KMS-11 (cell line): ENCODE results near the gene CTRB1.

Experiments used
- H2AFZ ChIP-seq: fragments of 200-600 bp; sonication (generic); 2 replicates; pipeline ENCODE4 v1.6.1; 2016; ENCODE audit warnings: antibody characterized with exemption, mixed run types, low read depth
- H3K27ac ChIP-seq: fragments of 200-600 bp; sonication (generic); 2 replicates; pipeline ENCODE4 v1.6.1; 2016; ENCODE audit warnings: mild to moderate bottlenecking, mixed run types
- H3K27me3 ChIP-seq: fragments of 200-600 bp; sonication (generic); 2 replicates; pipeline ENCODE4 v1.6.1; 2017; ENCODE audit warnings: mild to moderate bottlenecking, low read depth, mixed run types, moderate library complexity; ENCODE audit not compliant: insufficient read depth
- H3K36me3 ChIP-seq: fragments of 200-600 bp; sonication (generic); 2 replicates; pipeline ENCODE4 v1.6.1; 2017; ENCODE audit warnings: mild to moderate bottlenecking, mixed run types; ENCODE audit not compliant: insufficient read depth
- H3K4me1 ChIP-seq: fragments of 200-600 bp; sonication (generic); 2 replicates; pipeline ENCODE4 v1.6.1; 2016; ENCODE audit warnings: mild to moderate bottlenecking, low read depth, mixed run types; ENCODE audit not compliant: poor library complexity, severe bottlenecking
- H3K4me2 ChIP-seq: fragments of 200-600 bp; sonication (generic); 2 replicates; pipeline ENCODE4 v1.7.0; 2016; ENCODE audit warnings: mild to moderate bottlenecking, mixed run types
- H3K4me3 ChIP-seq: fragments of 200-600 bp; sonication (generic); IDR thresholded peaks from 2 replicates; pipeline ENCODE4 v1.6.1; 2017; ENCODE audit warnings: low read depth, low read length, mixed read lengths; ENCODE audit not compliant: insufficient read depth
- H3K79me2 ChIP-seq: fragments of 200-600 bp; sonication (generic); 2 replicates; pipeline ENCODE4 v1.6.1; 2016; ENCODE audit warnings: low read depth, mixed run types; ENCODE audit not compliant: insufficient read depth
- H3K9ac ChIP-seq: fragments of 200-600 bp; sonication (generic); 2 replicates; pipeline ENCODE4 v1.6.1; 2016; ENCODE audit warnings: mild to moderate bottlenecking, mixed run types
- H4K20me1 ChIP-seq: fragments of 200-600 bp; sonication (generic); 2 replicates; pipeline ENCODE4 v1.6.1; 2016; ENCODE audit warnings: mild to moderate bottlenecking, mixed run types; ENCODE audit not compliant: insufficient read depth
- CTCF ChIP-seq: fragments of 200-600 bp; sonication (generic); conservative IDR thresholded peaks from 2 replicates; pipeline ENCODE4 v1.6.1; 2017; ENCODE audit warnings: low read depth, mild to moderate bottlenecking, antibody characterized with exemption, low read length, moderate library complexity, mixed read lengths

Gene CTRB1

DNA sequence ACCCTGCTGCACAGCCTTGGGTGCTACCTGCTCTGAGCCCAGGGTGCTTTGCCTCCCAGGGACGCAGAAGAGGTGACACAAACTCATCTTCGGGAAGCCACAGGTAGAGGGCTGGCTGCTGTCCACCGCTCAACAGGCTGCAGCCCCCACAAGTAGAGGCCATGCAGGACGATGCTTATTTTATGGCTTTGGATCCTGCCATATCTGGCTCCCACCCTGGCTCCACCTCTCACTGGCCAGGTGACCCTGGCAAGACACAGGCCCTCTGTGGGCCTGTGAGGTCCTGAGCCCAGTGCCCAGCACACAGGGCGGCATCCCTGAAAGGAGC, 44.0 kb downstream of the CTRB1 start:
- H4K20me1 ChIP-seq = no peaks in the 10 kb centered on the region
- no peak overlapping the region for H3K4me2 ChIP-seq
- no peaks in the 10 kb centered on the region for H3K79me2 ChIP-seq
- H3K27ac ChIP-seq = no peak overlapping the region
- no peaks in the 10 kb centered on the region for H3K36me3 ChIP-seq
- H3K4me1 ChIP-seq = no peaks in the 10 kb centered on the region
- H2AFZ ChIP-seq = no peak overlapping the region
- H3K9ac ChIP-seq = no peak overlapping the region
- H3K4me3 ChIP-seq = no peak overlapping the region
- H3K27me3 ChIP-seq = no peaks in the 10 kb centered on the region
- TF ChIP-seq CTCF = no peak

DNA sequence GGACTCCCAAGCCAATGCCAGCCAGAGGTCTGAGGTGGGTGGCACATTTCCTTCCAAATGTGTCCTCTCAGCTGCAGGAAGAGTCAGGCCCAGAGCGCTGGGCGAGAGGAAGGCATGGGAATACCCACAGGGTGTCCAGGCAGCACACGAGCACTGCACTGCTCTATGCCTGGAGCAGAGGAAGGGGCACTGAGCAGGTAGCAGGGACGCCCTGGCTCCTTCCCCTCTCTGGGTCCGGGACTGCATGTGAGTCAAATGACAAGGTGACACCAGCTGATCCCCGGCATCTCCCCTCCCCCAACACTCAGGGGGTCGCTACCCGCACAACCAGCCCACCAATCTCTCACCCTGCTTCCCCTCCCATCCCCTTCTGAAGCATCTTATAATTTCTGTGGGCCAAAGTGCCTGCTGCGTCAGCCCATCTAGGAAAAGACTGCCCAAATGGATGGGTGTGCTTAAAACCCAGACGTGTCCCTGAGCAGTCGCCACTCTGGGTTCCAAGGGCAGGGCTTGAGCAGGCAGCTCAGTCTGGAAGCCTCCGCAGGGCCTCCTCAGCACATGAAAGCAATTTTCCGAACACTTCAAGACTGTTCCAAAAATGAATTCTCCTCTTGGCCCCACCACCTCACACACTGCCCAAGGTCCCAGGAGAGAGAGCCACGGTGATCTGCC, 44.6 kb downstream of the CTRB1 start:
- no peak overlapping the region for H3K4me2 ChIP-seq
- no peak overlapping the region for H3K4me3 ChIP-seq
- H3K27me3 ChIP-seq = no peaks in the 10 kb centered on the region
- H3K9ac ChIP-seq = no peak overlapping the region
- H2AFZ ChIP-seq = no peak overlapping the region
- H3K79me2 ChIP-seq = no peaks in the 10 kb centered on the region
- no peak for TF ChIP-seq CTCF
- H3K36me3 ChIP-seq = no peaks in the 10 kb centered on the region
- no peak overlapping the region for H3K27ac ChIP-seq
- H3K4me1 ChIP-seq = no peaks in the 10 kb centered on the region
- H4K20me1 ChIP-seq = no peaks in the 10 kb centered on the region

DNA sequence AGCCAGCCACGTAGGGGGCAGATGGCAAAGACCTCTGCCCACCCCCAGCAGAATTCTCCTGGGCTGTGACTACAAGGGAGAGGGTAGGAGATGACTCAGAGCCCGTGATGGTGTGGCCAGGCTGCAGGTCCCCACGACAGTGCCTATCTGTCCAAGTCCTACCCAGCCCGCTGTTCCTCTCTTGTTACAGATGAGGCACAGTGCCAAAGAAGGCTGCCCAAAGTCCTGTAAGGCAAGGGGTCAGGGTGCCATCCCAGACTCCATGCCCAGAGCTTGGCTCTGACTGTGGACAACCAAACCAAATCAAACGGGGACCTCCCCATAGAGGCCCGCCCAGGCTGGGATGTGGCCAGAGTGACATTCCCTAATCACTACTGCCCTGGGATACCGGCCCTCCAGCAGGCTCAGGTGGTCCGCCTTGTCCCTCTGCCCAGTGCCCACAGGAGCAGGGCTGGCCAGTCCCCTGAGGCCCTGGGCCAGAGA, 45.2 kb downstream of the CTRB1 start:
- Histone ChIP-seq H3K4me1 (no peaks in the 10 kb centered on the region), H3K27me3 (no peaks in the 10 kb centered on the region), H2AFZ (no peak overlapping the region), H3K79me2 (no peaks in the 10 kb centered on the region), H4K20me1 (no peaks in the 10 kb centered on the region), H3K4me3 (no peak overlapping the region), H3K36me3 (no peaks in the 10 kb centered on the region), H3K9ac (no peak overlapping the region), H3K27ac (no peak overlapping the region), H3K4me2 (no peak overlapping the region)
- TF ChIP-seq CTCF = no peak

DNA sequence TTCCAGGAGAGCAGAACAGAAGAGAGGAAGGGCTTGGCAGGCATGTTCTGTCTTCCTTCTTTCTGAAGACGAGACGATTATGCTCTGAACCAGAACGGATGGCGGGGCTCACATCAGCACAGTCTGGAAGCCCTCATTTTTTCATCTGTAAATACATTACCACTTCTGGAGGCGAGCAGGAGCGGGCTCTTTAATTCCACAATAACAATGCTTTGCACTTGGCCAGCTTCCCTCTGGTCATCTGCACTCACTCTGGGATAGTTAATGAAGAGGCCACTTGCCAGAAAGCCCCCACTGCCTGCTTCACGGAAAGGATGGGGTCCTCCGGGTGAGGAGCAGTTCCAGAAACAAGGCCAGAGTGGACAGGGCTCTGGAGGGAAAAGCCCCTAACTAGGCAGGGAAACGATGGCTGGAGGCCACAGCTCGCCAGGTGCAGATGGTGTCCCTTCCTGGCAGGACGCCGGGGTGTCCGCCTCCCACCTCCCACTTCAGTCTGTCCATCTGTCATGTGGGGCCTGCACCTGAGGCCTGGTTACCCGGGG, 45.7 kb downstream of the CTRB1 start:
- no peaks in the 10 kb centered on the region for H3K36me3 ChIP-seq
- H3K4me1 ChIP-seq = no peaks in the 10 kb centered on the region
- no peak overlapping the region for H3K4me3 ChIP-seq
- no peak overlapping the region for H2AFZ ChIP-seq
- no peaks in the 10 kb centered on the region for H4K20me1 ChIP-seq
- peak overlapping the region; percentile 54; the same call in 1 of the 2 replicates for H3K4me2 ChIP-seq
- H3K79me2 ChIP-seq = no peaks in the 10 kb centered on the region
- no peak for TF ChIP-seq CTCF
- H3K27ac ChIP-seq = no peak overlapping the region
- H3K27me3 ChIP-seq = no peaks in the 10 kb centered on the region
- no peak overlapping the region for H3K9ac ChIP-seq
